Activated CD4-positive, alpha-beta memory T cell treated with anti-CD3 and anti-CD28 coated beads, Interleukin-2, amount 10 ng/mL, durations not matched to agents 7 days and 5 days (primary cell): ENCODE results near the gene ITSN1. TPM values are rescaled to one million over a fixed set of nuclear protein-coding genes. Genes with fewer than 3 reads are reported as not detected.

Source experiments
- CTCF ChIA-PET: fragments of 350-600 bp; sonication (Branson Sonifier 250); formaldehyde crosslinking; loops from one replicate; lab custom pipeline; 2021; ENCODE audit warnings: antibody characterized with exemption, inconsistent platforms; lab: Charles Lee
- POLR2A ChIA-PET: fragments of 350-600 bp; sonication (Branson Sonifier 250); formaldehyde crosslinking; loops from one replicate; lab custom pipeline; 2021; ENCODE audit warnings: antibody characterized with exemption; lab: Charles Lee
- DNase-seq: peaks from one replicate; pipeline ENCODE4 v3.0.0-alpha.2; 2020
- H3K27ac Mint-ChIP-seq: one replicate; pipeline ENCODE4 v1.8.0; 2021; ENCODE audit warnings: mild to moderate bottlenecking, mixed read lengths
- H3K27me3 Mint-ChIP-seq: one replicate; pipeline ENCODE4 v1.8.0; 2021; ENCODE audit warnings: mixed read lengths
- H3K36me3 Mint-ChIP-seq: one replicate; pipeline ENCODE4 v1.8.0; 2021; ENCODE audit warnings: low read depth, mixed read lengths
- H3K4me1 Mint-ChIP-seq: one replicate; pipeline ENCODE4 v1.8.0; 2021; ENCODE audit warnings: mixed read lengths
- H3K4me3 Mint-ChIP-seq: one replicate; pipeline ENCODE4 v1.8.0; 2021; ENCODE audit warnings: mild to moderate bottlenecking, mixed read lengths
- H3K9me3 Mint-ChIP-seq: one replicate; pipeline ENCODE4 v1.8.0; 2021; ENCODE audit warnings: mixed read lengths
- total RNA-seq, 2 experiments: library from RNA; stranded (reverse); gene quantifications; one replicate each; pipeline ENCODE4 v1.2.3, GENCODE V29; 2021

The ITSN1 gene
- total RNA-seq, 2 experiments from 2014 or later: 2.7 to 4.0 TPM

- no peak for DNase-seq
- H3K36me3 Mint-ChIP-seq: no peaks in the 10 kb centered on the region
- ChIA-PET CTCF (no interaction called here), POLR2A (no interaction called here)
- H3K4me1 Mint-ChIP-seq: no peaks in the 10 kb centered on the region
- H3K27ac Mint-ChIP-seq: no peak overlapping the region
- peaks cover 2% of the 10 kb centered on the region for H3K27me3 Mint-ChIP-seq
- H3K9me3 Mint-ChIP-seq: no peaks in the 10 kb centered on the region
- H3K4me3 Mint-ChIP-seq: no peak overlapping the region
These were observed 13.4 kb downstream of the ITSN1 start for GRCh38 chr21:33655588-33656221.

GRCh38 chr21:33657124-33657820, 15.0 kb downstream of the ITSN1 start:
- Mint-ChIP-seq H3K9me3 (no peaks in the 10 kb centered on the region), H3K4me3 (no peak overlapping the region), H3K27me3 (peaks cover 2% of the 10 kb centered on the region), H3K4me1 (no peaks in the 10 kb centered on the region), H3K27ac (no peak overlapping the region), H3K36me3 (no peaks in the 10 kb centered on the region)
- ChIA-PET CTCF (no interaction called here), POLR2A (no interaction called here)
- DNase-seq: no peak

GRCh38 chr21:33658919-33659567, 16.7 kb downstream of the ITSN1 start:
- H3K9me3 Mint-ChIP-seq: no peaks in the 10 kb centered on the region
- POLR2A ChIA-PET: no interaction called here
- no peaks in the 10 kb centered on the region for H3K36me3 Mint-ChIP-seq
- no peaks in the 10 kb centered on the region for H3K4me1 Mint-ChIP-seq
- no peak for DNase-seq
- peaks cover under 1% of the 10 kb centered on the region for H3K27me3 Mint-ChIP-seq
- H3K4me3 Mint-ChIP-seq: no peak overlapping the region
- no peak overlapping the region for H3K27ac Mint-ChIP-seq
- CTCF ChIA-PET: no interaction called here

- CTCF ChIA-PET: no interaction called here
These were observed 17.3 kb downstream of the ITSN1 start for GRCh38 chr21:33659568-33659949.

GRCh38 chr21:33660406-33660805, 18.1 kb downstream of the ITSN1 start:
- no peak overlapping the region for H3K4me3 Mint-ChIP-seq
- no peaks in the 10 kb centered on the region for H3K36me3 Mint-ChIP-seq
- ChIA-PET POLR2A (no interaction called here), CTCF (no interaction called here)
- H3K27me3 Mint-ChIP-seq: peaks cover 1% of the 10 kb centered on the region
- no peaks in the 10 kb centered on the region for H3K9me3 Mint-ChIP-seq
- H3K4me1 Mint-ChIP-seq: no peaks in the 10 kb centered on the region
- DNase-seq: no peak
- H3K27ac Mint-ChIP-seq: no peak overlapping the region

More at GRCh38 chr21:33659568-33659949, 17.3 kb downstream of the ITSN1 start:
- POLR2A ChIA-PET: no interaction called here
- no peak for DNase-seq
- no peak overlapping the region for H3K4me3 Mint-ChIP-seq
- no peak overlapping the region for H3K27ac Mint-ChIP-seq
- no peaks in the 10 kb centered on the region for H3K36me3 Mint-ChIP-seq
- H3K9me3 Mint-ChIP-seq: no peaks in the 10 kb centered on the region
- no peaks in the 10 kb centered on the region for H3K4me1 Mint-ChIP-seq
- peaks cover 1% of the 10 kb centered on the region for H3K27me3 Mint-ChIP-seq

- POLR2A ChIA-PET: no interaction called here
These were observed 18.8 kb downstream of the ITSN1 start for GRCh38 chr21:33661146-33661545.

GRCh38 chr21:33662046-33662445, 19.7 kb downstream of the ITSN1 start:
- H3K27me3 Mint-ChIP-seq: peaks cover 2% of the 10 kb centered on the region
- CTCF ChIA-PET: no interaction called here
- DNase-seq: no peak
- no peaks in the 10 kb centered on the region for H3K9me3 Mint-ChIP-seq
- H3K4me1 Mint-ChIP-seq: no peaks in the 10 kb centered on the region
- POLR2A ChIA-PET: no interaction called here
- no peak overlapping the region for H3K4me3 Mint-ChIP-seq
- H3K27ac Mint-ChIP-seq: no peak overlapping the region
- H3K36me3 Mint-ChIP-seq: no peaks in the 10 kb centered on the region

More at GRCh38 chr21:33661146-33661545, 18.8 kb downstream of the ITSN1 start:
- CTCF ChIA-PET: no interaction called here
- no peak overlapping the region for H3K4me3 Mint-ChIP-seq
- no peaks in the 10 kb centered on the region for H3K9me3 Mint-ChIP-seq
- no peaks in the 10 kb centered on the region for H3K36me3 Mint-ChIP-seq
- peaks cover 1% of the 10 kb centered on the region for H3K27me3 Mint-ChIP-seq
- H3K4me1 Mint-ChIP-seq: no peaks in the 10 kb centered on the region
- no peak for DNase-seq
- no peak overlapping the region for H3K27ac Mint-ChIP-seq

- H3K36me3 Mint-ChIP-seq: no peaks in the 10 kb centered on the region
- H3K27ac Mint-ChIP-seq: no peak overlapping the region
- no peaks in the 10 kb centered on the region for H3K9me3 Mint-ChIP-seq
- H3K4me3 Mint-ChIP-seq: no peak overlapping the region
- H3K4me1 Mint-ChIP-seq: no peaks in the 10 kb centered on the region
- DNase-seq: no peak
- ChIA-PET CTCF (no interaction called here), POLR2A (no interaction called here)
- peaks cover 3% of the 10 kb centered on the region for H3K27me3 Mint-ChIP-seq
These were observed 20.9 kb downstream of the ITSN1 start for GRCh38 chr21:33663241-33663640.

- Mint-ChIP-seq H3K27ac (no peak overlapping the region), H3K4me1 (no peaks in the 10 kb centered on the region), H3K4me3 (no peak overlapping the region), H3K27me3 (peaks cover 3% of the 10 kb centered on the region), H3K36me3 (no peaks in the 10 kb centered on the region), H3K9me3 (no peaks in the 10 kb centered on the region)
- no peak for DNase-seq
- POLR2A ChIA-PET: no interaction called here
- CTCF ChIA-PET: no interaction called here
These were observed 21.8 kb downstream of the ITSN1 start for GRCh38 chr21:33664135-33664534.

GRCh38 chr21:33666153-33666552, 23.9 kb downstream of the ITSN1 start:
- Mint-ChIP-seq H3K27ac (no peak overlapping the region), H3K4me1 (no peaks in the 10 kb centered on the region), H3K9me3 (no peaks in the 10 kb centered on the region), H3K4me3 (no peak overlapping the region), H3K27me3 (peaks cover 3% of the 10 kb centered on the region), H3K36me3 (no peaks in the 10 kb centered on the region)
- POLR2A ChIA-PET: no interaction called here
- CTCF ChIA-PET: no interaction called here
- no peak for DNase-seq

- H3K27me3 Mint-ChIP-seq: peaks cover 3% of the 10 kb centered on the region
- H3K27ac Mint-ChIP-seq: no peak overlapping the region
- ChIA-PET POLR2A (no interaction called here), CTCF (no interaction called here)
- H3K4me3 Mint-ChIP-seq: no peak overlapping the region
- no peaks in the 10 kb centered on the region for H3K4me1 Mint-ChIP-seq
- no peak for DNase-seq
- H3K9me3 Mint-ChIP-seq: no peaks in the 10 kb centered on the region
- no peaks in the 10 kb centered on the region for H3K36me3 Mint-ChIP-seq
These were observed 25.3 kb downstream of the ITSN1 start for GRCh38 chr21:33667636-33668035.

GRCh38 chr21:33668180-33668579, 25.9 kb downstream of the ITSN1 start:
- no peaks in the 10 kb centered on the region for H3K9me3 Mint-ChIP-seq
- no peaks in the 10 kb centered on the region for H3K4me1 Mint-ChIP-seq
- no peak overlapping the region for H3K4me3 Mint-ChIP-seq
- H3K36me3 Mint-ChIP-seq: no peaks in the 10 kb centered on the region
- peaks cover 3% of the 10 kb centered on the region for H3K27me3 Mint-ChIP-seq
- no peak overlapping the region for H3K27ac Mint-ChIP-seq
- POLR2A ChIA-PET: no interaction called here
- no peak for DNase-seq
- CTCF ChIA-PET: no interaction called here

GRCh38 chr21:33668620-33669019, 26.3 kb downstream of the ITSN1 start:
- Mint-ChIP-seq H3K36me3 (no peaks in the 10 kb centered on the region), H3K4me1 (no peaks in the 10 kb centered on the region), H3K9me3 (no peaks in the 10 kb centered on the region), H3K27me3 (peaks cover 3% of the 10 kb centered on the region), H3K27ac (no peak overlapping the region), H3K4me3 (no peak overlapping the region)
- CTCF ChIA-PET: no interaction called here
- POLR2A ChIA-PET: no interaction called here
- no peak for DNase-seq
